Measurements from ENCODE around the gene MAPKAP1. TPM values are rescaled to one million over a fixed set of nuclear protein-coding genes. Genes with fewer than 3 reads are reported as not detected.

Gene MAPKAP1
- total and polyA plus RNA-seq, 9 of the 15 experiments (the other 6 are each of a cell fraction or from before 2014, with no cell fraction given), result 2.6 to 82.1 (median 61.1) TPM

GRCh38 chr9:125421591-125422181 is 285.3 kb downstream of the MAPKAP1 start:
- no peaks in the 10 kb centered on the region for H3K27me3 ChIP-seq (ENCODE audit: control insufficient read depth in 2 of 2, insufficient read depth in 2 of 2, low read length in 2 of 2)
- BruUV-seq (replicated peaks), result no TSS peak
- H3K27ac ChIP-seq (ENCODE audit: extremely low read depth, low read depth, low read length), result no peak overlapping the region
- ChIA-PET POLR2A (no interaction called here), CTCF (ENCODE audit: low intra/inter-chr PET ratio) (no interaction called here)
- H3K79me2 ChIP-seq (ENCODE audit: control insufficient read depth, insufficient read depth, low read length), result no peaks in the 10 kb centered on the region
- peak overlapping the region in 1 of 2 experiments; percentile 50; a peak in 1 of 4 replicates for H3K9ac ChIP-seq (ENCODE audit: insufficient read depth in 1 of 2, low read depth in 2 of 2, low read length in 2 of 2)
- H2AFZ ChIP-seq (ENCODE audit: low read depth, low read length), result peak overlapping the region; percentile 65
- in situ Hi-C loops (cut with MboI), result no loop called here
- 17% methylated on average over 12 of the region's 13 CpGs for WGBS (ENCODE audit: insufficient coverage, low coverage, missing lambda C conversion rate)
- peaks cover 3 to 18% of the 10 kb centered on the region in 2 experiments; a peak in 4 of 5 replicates for H3K4me1 ChIP-seq (replicated peaks in 1 of 2; ENCODE audit: control insufficient read depth in 2 of 2, insufficient read depth in 2 of 2, low read length in 2 of 2)
- FAIRE-seq (peak; percentile 77), DNase-seq (ENCODE audit: extremely low read depth in 1 of 4, low spot score in 3 of 4) (peak; percentile 46 to 77 (median 67)), ATAC-seq (peak; percentile 84)
- intact Hi-C loops (cut with micrococcal nuclease), result no loop called here
- H3K9me3 ChIP-seq (replicated peaks; ENCODE audit: control insufficient read depth, insufficient read depth, low read depth, low read length), result no peaks in the 10 kb centered on the region
- H3K36me3 ChIP-seq (ENCODE audit: control insufficient read depth, insufficient read depth, low read length), result no peaks in the 10 kb centered on the region
- no peak overlapping the region for H3K4me3 ChIP-seq
- no peaks in the 10 kb centered on the region for H3K9me1 ChIP-seq (ENCODE audit: control insufficient read depth, insufficient read depth, low read length)
- H3K4me2 ChIP-seq (ENCODE audit: insufficient read depth, low read length), result peak overlapping the region; percentile 50
- H4K20me1 ChIP-seq (replicated peaks; ENCODE audit: control insufficient read depth, insufficient read depth, low read length), result no peaks in the 10 kb centered on the region
- TF ChIP-seq CTBP1 (IDR thresholded peaks at IDR 0.05; ENCODE audit: borderline replicate concordance) (0 out of 2 replicates have a peak, but pooled peaks have one; percentile 27), PTRF (tag; IDR thresholded peaks at IDR 0.05) (no peak), ZNF41 (CRISPR knock-in tag; conservative IDR thresholded peaks at IDR 0.05) (no peak), NBN (IDR thresholded peaks at IDR 0.05; ENCODE audit: low read depth) (no peak), ZNF592 (IDR thresholded peaks at IDR 0.05) (no peak), MEIS2 (IDR thresholded peaks at IDR 0.05; ENCODE audit: partially characterized antibody) (peak; percentile 74), EGR1 (conservative IDR thresholded peaks at IDR 0.05) (peak; percentile 19; the same call in 1 of the 2 replicates), RCOR1 (IDR thresholded peaks at IDR 0.05; ENCODE audit: borderline replicate concordance in 1 of 2, low read depth in 2 of 2, low read length in 2 of 2) (0 out of 4 replicates have a peak, but pooled peaks of 1 of the 2 experiments have one; percentile 7), ZNF398 (CRISPR knock-in tag; IDR thresholded peaks at IDR 0.05) (no peak), ID3 (CRISPR knock-in tag; IDR thresholded peaks at IDR 0.05) (no peak), ID3 (tag; IDR thresholded peaks at IDR 0.05) (no peak), ZBTB33 (CRISPR knock-in tag; IDR thresholded peaks at IDR 0.05) (peak; percentile 39; the same call in 1 of the 2 replicates), MAX (CRISPR knock-in tag; IDR thresholded peaks at IDR 0.05) (no peak; the same call in 1 of the 2 replicates)

Measured in K562 (cell line).